AG08396 (cell line): ENCODE measurements around the gene MUC6.

ENCODE experiments used
- DNase-seq: peaks from one replicate; pipeline ENCODE4 v3.0.0; 2012; ENCODE audit warnings: low spot score, mixed read lengths

MUC6 gene

GRCh38 chr11:1072116-1072820 lies 35.8 kb upstream of the MUC6 start:
- DNase-seq: no peak

- DNase-seq: no peak
These were observed 35.1 kb upstream of the MUC6 start for GRCh38 chr11:1071571-1072115.

GRCh38 chr11:1070594-1071462 lies 34.3 kb upstream of the MUC6 start:
- DNase-seq: no peak

GRCh38 chr11:1069740-1070139 lies 33.2 kb upstream of the MUC6 start:
- no peak for DNase-seq

GRCh38 chr11:1067812-1068496 lies 31.4 kb upstream of the MUC6 start:
- no peak for DNase-seq

GRCh38 chr11:1064167-1064566 lies 27.6 kb upstream of the MUC6 start:
- DNase-seq: no peak

GRCh38 chr11:1062075-1062820 lies 25.7 kb upstream of the MUC6 start:
- DNase-seq: no peak

- peak; percentile 88 for DNase-seq
These were observed 24.5 kb upstream of the MUC6 start for GRCh38 chr11:1060852-1061616.

GRCh38 chr11:1060410-1060809 lies 23.9 kb upstream of the MUC6 start:
- no peak for DNase-seq

GRCh38 chr11:1059759-1060158 lies 23.2 kb upstream of the MUC6 start:
- DNase-seq: no peak

GRCh38 chr11:1057806-1058205 lies 21.3 kb upstream of the MUC6 start:
- no peak for DNase-seq

GRCh38 chr11:1055990-1056771 lies 19.7 kb upstream of the MUC6 start:
- no peak for DNase-seq

GRCh38 chr11:1055109-1055703 lies 18.7 kb upstream of the MUC6 start:
- no peak for DNase-seq

- peak; percentile 76 for DNase-seq
These were observed 17.9 kb upstream of the MUC6 start for GRCh38 chr11:1054143-1055108.

GRCh38 chr11:1053121-1053901 lies 16.8 kb upstream of the MUC6 start:
- no peak for DNase-seq

- DNase-seq: no peak
These were observed 15.9 kb upstream of the MUC6 start for GRCh38 chr11:1052133-1053011.
